Activated effector memory CD4-positive, alpha-beta T cell treated with Interleukin-2 at 50 U/mL for 16 hours (primary cell): ENCODE measurements around the gene GBX2.

Source experiments
- DNase-seq: peaks from one replicate; pipeline ENCODE4 v3.0.0-alpha.2; 2020

The GBX2 gene

DNA sequence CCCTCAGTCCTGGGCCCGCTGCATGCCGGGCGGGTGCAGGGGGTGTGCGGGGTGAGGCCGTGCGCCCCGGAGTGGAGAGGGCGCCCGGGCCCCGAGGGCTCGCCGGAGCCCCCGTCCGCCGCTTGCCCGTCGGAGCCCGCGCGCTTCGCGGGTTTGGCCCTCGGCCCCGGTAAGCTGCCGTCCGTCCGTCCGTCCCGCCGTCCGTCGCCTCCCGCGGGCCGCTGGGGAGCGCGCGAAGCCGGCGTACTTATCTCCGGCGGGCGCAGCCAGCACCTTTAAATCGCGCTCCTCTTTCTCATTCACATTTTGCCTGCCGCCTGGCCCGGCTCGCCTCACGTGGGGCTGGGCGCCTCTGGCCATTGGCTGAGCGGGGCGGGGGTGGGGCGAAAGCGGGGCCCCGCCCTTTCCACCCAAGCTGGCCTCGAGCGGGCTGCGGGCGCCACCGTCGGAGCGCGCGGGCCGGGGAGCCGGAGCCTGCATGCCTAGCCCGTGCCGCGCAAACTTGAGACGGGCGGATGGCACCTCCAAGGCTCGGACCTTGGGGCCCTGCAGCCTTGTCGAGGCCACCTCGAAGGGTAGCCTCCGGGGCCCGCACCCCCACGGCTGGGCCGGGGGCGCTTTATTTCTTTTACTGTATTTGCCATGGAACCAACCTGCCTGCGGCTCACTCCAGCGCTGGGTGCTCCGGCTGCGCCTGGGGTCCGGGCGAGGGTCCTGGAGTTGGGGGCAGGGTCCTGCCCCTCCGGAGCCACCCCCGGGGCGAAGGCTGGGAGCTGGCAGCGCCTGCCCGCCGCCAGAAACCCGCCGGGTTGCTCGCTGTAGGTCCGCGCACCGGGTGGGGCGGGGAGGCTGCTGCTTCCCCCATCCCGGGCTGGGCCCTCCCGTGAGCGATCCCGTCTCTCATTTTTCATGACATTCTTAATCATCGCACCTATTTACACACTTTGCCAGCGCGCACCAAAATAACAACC lies at the start of gene GBX2:
GBX2 (minus strand) TSS at position 277 of the 971 bp plus-strand sequence. CDS start 415 bp downstream, outside the sequence.
- no peak for DNase-seq

DNA sequence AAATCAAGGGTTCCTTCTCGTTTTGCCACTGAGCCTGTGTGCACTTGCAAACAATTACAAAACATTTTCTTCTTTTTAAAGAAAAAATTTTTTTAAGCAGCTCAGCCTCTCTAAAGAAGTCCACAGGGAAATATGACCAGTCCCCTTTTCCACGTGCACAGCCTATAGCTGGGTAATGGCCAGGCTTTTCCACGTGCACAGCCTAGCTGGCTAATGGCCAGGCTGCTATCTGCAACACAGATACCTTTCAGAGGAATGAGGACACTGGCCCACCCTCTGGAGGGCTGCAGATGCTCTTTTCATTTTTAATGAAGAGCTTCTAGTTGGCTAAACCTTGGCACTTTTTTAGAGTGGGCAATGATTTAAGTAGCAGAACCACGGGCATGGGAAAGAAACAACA lies 49.7 kb upstream of the GBX2 start:
- no peak for DNase-seq

DNA sequence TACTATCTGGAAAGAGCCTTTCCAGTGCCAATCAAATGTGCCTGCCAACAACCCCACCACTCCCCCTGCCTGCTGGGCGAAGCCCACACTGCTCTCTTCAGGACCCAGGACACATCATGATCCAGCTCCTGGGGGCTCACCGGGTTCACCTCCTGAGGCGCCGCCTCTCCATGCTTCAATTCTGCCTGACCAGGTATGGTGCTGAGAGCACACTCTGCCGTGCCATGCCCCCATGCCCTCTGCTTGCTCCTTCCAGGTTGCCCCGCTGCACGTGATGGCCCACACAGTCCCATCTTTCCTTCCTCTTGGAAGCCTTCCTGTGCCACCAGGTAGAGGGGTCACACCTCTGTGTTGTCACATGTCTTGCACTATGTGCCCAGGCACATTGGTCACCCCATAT lies 48.5 kb upstream of the GBX2 start:
- DNase-seq: no peak

DNA sequence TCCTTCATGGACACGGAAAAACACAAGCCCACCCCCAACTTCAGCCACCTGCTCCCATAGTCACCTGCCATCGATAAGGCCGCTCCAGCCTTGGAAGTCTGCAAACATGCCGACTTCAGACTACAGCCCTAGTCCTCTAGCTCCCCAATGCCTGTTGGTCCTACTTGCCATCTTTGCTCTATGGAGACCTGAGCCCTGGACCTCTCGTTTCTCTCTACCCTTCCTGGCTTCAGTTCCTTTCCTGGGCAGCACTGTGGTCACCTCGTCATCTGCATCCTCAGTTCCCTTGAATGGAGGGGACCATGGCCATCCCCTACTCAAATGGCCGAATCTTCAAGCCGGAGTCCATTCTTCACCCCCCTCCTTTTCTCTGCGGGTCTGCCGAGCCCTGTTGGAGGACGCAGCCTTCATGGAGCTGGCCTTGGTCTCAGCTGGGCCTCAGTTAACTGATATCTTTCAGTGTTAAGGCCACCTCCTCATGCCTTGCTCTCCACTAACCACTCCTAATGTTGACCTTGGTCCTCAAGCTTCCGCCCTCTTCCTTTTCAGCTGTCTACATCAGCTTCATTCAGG lies 47.7 kb upstream of the GBX2 start:
- no peak for DNase-seq

DNA sequence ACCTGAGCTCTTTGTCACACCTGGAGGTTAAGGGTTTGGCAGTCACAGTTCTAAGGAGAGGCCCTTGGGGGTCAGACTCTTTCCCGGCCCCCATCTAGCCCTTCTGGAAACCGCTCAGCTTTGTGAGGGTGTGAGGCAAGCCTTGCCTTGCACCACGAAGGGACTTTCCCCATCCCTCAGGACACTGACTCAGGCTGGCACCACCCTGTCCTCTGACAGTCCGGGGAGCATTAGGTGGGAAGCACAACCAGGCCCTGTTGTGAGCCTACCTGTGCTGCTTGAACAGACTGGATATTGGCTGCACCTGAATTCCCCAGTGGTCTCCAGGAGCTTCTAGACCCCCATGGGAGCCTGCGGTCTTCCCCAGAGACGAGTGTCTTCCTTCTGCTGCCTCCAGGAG lies 47.0 kb upstream of the GBX2 start:
- DNase-seq: no peak

DNA sequence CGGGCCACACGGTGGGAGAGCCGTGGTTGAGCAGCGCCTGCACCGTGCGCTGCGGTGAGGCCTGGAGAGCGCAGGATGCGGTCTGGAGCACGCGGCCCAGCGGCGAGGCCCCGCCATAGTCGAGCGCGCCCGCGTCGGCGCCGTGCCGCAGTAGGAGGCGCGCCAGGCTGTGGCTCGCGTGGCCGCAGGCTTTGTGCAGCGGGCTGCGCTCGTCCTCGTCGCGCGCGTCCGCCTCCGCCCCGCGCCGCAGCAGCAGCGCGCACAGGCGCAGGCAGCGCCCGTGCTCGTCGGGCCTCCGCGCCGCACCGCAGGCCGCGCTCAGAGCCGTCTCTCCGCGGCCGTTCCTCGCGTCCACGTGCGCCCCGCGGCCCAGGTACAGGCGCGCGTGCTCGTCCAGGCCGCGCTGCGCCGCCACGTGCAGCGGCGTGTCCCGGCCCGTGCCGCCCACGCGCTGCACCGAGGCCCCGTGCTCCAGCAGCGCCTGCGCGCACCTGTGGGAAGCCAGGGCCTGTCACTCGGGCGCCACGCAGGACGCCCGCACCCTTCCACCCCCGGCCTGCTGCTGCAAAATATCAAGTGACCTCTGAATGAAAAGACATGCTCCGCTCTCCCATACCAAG lies 46.3 kb upstream of the GBX2 start:
- no peak for DNase-seq

DNA sequence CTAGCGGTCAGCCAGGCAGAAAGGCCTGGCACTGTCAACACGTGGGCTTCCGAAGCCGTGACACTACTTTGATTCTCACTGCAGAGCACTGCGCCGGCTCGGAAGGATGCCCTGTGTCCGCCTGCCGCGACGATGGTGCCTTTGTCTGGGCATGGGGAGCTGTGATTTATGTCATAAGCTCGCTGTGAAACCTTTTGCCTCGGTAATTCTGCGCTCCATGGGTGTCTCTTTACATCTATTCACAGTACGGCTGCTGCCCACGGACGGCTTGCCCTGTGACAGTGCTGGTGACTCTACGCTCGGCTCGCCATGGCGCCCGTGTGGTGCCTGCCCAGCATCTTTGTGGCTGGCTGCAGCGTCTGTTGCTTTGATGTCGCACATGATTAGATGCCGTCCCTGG lies 43.1 kb upstream of the GBX2 start:
- no peak for DNase-seq

DNA sequence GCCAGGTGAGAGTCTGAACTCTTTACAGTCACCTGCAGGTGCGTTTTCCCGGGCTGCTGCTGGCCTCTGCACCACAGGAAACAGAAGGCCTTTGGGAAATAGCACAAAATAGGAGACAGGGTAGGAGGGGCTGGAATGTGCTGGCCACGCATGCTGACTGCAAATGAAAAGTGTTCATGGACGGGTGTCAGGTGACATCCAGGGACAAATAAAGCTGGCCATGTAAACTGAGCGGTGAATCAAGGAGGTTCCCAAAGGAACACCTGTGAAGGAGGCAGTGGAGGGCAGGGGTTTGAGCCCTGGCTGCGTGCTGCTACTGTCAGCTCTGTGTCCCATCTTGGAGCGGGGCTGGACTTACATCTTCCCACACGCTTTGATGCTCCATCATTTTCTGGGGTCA lies 42.4 kb upstream of the GBX2 start:
- no peak for DNase-seq

DNA sequence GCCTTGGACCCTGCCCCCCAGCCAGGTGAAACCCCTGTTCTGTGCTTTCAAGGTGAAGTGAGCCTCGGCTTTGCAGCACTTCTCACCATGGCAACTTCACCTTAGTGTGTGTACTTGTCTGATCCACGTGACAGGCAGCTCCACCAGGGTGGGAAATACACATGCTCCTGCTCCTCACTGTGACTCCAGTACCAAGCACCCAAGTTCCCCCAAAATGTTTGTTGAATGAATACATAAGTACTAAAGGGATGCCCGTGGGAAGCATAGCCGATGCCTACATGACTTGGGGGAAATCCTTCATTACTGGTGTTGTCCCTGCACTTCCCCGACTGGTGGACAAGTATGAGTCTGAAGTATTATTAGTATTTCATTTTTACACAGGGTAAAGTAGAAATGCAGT lies 41.8 kb upstream of the GBX2 start:
- no peak for DNase-seq

DNA sequence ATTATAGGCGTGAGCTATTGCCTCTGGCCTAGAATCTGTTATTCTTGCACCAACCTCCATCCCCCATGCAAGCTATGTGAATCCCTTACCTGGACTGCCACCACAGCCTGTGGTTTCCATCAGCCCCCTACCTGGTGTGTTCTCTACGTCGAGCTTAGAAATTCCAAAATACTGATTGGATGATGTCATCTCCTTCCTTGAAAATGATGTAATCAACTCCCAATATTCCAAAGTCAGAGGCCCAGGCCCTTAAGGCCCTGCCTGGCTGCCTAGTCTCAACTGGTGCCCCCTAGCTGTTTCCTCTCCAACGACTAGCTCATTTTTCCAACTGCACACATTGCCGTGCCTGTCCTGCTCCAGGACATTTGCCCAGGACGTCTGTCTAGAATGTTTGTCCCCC lies 41.3 kb upstream of the GBX2 start:
- no peak for DNase-seq

DNA sequence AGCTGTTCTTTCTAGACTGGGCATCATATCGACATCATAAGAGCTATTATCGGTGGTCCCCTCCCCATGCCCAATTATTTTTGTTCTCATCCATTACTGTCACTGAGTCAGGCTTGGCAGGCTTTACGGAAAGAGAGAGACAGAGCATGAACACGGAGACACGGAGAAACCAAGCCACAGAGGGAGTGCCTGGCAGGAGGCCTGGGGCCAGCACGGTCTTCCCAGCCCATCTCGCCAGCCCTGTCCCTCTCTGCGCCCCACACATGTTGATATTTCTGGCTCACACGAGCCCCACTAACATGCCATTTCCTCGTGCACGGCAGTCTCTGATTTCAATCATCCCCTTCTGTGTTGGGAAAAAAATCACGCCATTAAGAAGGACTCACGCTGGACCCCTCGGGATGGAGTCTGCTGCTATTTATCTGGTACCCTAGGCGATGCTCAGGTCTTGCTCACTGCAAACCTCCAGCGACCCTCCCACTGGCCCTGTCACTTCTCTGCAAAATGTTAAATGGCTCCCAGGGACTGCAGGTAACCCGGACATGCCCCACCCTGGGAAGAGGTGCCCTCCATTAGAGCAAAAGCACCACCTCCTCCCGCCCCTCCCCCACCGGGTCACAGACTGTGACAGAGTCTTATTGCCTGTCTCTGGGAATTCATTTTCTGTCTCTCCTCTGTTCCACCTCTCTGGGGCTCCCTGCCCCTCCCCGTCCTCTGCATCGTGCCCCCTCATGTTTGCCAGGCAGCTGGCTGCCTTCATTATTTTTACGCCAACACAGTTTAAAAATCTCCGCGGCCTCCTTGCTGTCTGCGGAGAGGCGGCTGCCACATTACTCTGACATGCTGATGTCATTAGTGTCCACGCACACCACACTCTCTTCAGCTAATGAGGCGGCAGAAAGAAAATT lies 40.1 kb upstream of the GBX2 start:
- no peak for DNase-seq

DNA sequence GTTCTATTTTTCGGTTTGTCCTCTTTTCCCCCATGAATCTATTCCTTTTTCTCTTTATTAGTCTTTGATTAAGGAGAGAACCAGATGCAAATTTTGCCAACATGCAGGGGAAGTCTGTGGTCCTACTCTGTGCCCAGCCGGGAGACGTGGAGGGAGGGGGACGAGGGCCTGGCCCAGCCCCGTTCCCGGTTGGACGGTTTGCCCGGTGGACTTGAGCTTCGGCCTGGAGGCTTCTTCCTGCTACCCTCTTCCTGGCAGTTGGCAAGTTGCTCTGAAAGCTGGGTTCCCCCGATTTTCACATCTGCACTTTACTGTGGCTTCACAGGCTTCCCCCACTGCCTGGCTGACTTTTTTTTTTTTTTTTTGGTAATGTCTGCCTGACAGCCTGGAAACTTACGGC lies 39.3 kb upstream of the GBX2 start:
- DNase-seq: no peak

DNA sequence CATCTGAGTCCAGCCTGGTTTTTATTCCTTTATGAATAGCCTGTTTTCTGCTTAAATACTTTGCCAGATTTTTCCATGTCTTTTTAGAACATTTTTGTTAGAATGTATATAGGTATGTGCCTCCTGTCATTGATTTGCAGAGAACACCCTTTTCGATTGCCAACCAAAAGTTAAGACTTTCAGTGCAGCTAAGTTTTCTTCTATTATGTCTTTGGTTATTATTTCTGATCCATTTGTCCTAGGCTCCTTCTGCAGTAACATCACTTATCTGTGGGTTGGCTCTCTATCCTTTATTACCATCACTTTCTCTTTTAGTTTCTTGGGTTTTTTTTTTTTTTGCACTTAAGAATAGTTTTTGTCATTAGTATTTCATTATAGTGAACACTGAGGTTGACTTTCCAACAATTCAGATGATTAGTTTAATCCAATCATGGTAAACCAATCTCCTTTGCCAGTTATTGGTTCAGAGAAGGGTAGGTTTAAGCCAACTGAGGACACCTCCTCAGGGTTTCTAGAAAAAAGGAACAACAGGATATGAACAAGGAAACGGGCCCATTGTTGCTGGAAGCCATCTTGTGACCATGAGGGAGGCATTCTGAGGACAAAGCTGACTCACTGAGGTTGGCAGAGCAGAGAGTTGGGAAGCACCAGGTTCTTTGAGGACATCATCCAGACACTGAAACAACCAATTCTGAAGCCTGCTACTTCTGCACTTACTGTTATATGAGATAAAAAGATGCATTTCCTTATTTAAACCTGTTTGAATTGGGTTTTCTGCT lies 37.9 kb upstream of the GBX2 start:
- no peak for DNase-seq

DNA sequence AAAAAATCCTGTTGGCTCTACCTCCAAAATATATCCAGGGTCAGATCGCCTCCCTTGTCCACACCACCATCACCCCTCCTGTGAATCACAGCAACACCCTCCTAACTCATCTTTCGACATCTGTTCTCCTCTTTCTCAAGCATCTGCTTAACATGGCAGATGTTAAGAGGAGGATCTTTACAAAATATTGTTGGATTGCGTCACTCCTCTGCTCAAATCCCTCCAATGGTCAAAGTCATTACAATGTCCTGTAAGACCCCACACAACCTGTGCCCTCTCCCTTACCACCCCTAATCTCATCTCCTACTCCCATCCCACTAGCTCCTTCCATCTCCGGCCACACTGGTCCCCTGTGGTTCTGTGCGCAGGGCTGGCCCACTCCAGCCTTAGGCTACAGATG lies 36.8 kb upstream of the GBX2 start:
- no peak for DNase-seq

DNA sequence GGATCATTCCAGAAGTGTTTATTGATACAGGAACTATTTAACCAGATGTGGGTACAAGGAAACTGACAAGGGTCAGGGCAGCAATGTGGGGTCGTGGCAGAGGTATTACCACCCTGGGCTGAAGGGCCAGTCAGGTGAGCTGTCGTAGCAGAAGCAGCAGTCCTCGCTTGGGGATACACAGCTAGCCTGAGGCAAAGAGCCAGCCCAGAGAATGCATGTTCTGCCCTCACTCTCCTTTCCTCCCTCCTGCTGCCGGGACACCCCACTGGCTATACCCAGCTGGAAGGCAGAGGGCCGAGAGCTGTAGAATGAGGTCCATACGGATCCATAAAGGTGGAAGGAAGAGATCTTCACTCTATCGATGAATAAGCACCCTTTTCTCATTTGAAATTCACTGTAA lies 32.2 kb upstream of the GBX2 start:
- no peak for DNase-seq

DNA sequence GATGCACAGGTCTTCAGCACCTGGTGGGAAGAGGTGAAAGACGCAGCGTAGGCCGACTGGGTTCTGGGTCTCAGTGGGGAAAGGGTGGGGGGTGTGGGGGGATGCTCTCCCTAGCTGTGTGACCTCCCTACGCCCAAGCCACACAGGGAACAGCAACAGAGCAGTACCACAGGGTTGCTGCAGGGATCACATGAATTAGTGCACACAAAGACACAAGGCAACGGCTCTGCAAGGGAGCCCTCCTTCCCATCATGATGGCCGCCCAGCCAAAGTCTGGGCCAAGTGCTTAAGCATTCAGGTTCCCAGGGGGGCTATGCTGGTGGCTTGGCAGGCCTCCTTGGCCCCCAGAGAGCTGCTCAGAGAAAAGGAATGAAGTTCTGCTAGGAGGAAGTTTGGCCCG lies 28.2 kb upstream of the GBX2 start:
- DNase-seq: no peak

DNA sequence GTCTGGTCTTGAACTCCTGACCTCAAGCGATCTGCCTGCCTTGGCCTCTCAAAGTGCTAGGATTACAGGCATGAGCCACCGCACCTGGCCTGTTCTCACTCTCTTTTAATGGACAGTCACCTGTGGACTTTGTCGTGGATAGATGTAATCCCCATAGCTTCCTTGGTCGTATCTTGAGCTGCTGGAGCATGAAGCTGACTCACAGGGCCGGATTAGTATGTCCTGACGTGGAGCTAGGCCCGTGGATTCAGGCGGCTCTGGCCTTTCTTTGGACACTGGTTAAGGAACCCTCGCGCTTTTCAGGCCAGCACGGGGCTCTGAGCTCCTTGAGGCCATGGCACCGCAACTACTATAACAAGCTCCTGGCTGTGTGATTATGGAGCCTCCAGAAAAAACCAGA lies 27.5 kb upstream of the GBX2 start:
- no peak for DNase-seq

DNA sequence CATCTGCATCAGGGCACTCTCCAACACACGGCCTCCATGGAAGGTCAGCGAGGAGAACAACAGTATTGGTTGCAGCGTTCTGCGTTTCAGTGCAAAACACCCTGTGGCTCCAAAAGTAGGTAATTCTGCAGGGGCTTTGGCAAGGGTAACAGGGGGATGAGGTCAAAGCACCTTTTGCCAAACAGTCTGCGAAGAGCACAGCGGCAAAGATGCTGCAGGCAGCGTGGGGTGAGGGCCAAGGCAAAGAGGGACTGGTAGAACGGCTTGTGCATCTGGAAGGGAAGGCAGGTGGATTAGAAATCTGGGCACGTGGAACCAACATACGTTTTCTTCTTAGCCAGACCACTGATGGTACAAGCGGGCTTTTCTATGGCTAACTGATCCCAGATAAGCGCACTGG lies 26.6 kb upstream of the GBX2 start:
- DNase-seq: no peak

DNA sequence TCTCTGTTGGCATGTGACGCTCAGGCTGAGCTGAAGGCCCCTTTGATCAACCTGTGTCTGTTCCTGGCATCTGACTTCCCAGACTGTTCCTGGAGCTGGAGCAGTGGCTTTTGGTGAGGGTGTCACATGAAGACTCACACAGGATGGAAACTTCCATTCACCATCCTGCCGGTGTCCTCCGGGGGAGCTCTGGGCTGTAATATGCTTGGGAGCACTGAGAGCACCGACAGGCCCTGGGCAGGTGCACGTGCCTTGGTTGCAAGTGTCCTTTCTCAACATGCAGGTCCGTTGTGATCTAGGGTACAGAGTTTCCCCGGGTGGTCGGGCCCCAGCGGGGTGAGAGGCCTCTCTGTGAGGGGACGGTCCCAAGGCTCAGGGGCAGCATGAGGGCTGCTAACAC lies 24.8 kb upstream of the GBX2 start:
- DNase-seq: no peak

DNA sequence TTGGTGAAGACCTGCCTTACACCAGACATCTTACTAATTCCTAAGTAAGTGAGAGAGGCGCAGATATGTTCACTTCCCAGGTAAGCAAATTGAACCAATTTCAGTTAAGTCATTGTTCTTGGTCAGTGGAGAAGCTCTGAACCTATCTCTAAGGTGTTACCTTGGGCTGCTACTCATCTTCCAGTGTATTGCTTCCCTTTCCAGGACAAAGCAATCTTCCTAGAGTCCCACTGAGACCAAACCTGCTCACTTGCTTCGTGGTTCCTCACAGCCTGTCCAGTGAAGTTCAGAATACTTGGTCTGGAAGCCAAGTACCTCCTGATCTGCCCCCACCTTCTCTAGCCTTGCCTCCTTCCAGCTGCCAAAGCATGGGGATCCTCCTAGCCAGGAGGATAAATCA lies 22.5 kb upstream of the GBX2 start:
- DNase-seq: no peak

DNA sequence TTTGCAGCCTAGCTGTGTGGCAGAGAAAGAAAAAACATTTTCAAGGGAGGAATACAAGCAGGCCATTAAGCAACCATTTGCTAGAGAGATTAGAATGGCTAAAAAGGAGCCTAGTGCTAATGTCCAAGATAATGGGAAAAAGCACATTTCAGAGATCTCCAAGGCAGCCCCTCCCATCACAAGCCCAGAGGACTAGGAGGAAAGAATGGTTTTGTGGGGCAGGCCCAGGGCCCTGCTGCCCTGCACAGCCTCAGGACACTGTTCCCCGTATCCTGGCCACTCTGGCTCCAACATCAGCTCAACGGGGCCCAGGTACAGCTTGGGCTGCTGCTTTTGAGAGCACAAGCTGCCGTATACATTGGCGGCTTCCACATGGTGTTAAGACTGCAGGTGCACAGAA lies 16.5 kb upstream of the GBX2 start:
- DNase-seq: no peak

DNA sequence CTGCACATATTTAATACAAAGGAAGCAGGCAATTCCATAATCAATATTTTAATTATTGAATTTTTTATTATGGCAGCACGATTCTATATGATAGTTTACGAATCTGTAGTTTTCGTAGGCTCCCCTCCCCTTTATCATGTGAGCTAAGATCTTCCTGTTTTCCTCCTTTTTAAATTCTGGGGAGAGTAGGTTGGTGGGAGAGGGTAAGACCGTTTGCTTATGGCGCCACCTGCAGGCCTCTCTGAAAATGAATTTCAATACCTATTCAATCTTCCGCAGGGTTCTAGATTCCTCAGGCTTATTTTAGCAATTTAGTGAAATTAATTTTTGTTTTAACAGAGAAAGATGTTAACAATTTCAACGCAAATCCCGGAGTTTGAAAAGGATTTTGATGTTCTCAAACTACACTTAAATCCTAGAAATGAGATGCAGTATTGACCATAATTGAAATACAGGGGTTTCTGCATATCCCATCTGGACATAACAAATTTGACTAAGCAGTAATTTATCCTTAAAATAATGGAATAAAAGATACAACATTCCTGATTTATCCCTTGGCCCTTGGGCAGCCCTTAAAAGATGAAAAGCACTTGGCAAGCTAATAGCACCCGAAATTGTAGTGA lies 12.8 kb upstream of the GBX2 start:
- DNase-seq: no peak
